HUES6 (cell line): ENCODE data around the gene SV2B.

ENCODE experiments used
- H3K27ac ChIP-seq: 2 replicates; pipeline ENCODE4 v1.7.0; 2013; ENCODE audit warnings: low read depth, mild to moderate bottlenecking, low read length, inconsistent platforms
- H3K27me3 ChIP-seq: 2 replicates; pipeline ENCODE4 v1.6.1; 2013; ENCODE audit warnings: low read length; ENCODE audit not compliant: control insufficient read depth, insufficient read depth
- H3K36me3 ChIP-seq: 2 replicates; pipeline ENCODE4 v1.6.1; 2013; ENCODE audit warnings: low read length; ENCODE audit not compliant: control insufficient read depth, insufficient read depth
- H3K4me1 ChIP-seq: 2 replicates; pipeline ENCODE4 v1.6.1; 2013; ENCODE audit warnings: low read length; ENCODE audit not compliant: control insufficient read depth, insufficient read depth
- H3K4me3 ChIP-seq: 2 replicates; pipeline ENCODE4 v1.5.1; 2013; ENCODE audit warnings: low read depth, low read length
- H3K9ac ChIP-seq: one replicate; pipeline ENCODE4 v1.6.1; 2013; ENCODE audit warnings: mild to moderate bottlenecking, low read length
- H3K9me3 ChIP-seq: 2 replicates; pipeline ENCODE4 v1.6.1; 2013; ENCODE audit warnings: low read depth, low read length; ENCODE audit not compliant: control insufficient read depth, insufficient read depth

The SV2B gene

GRCh38 chr15:91192690-91193377 is 92.8 kb downstream of the SV2B start:
- no peak overlapping the region for H3K27ac ChIP-seq
- H3K4me1 ChIP-seq, result no peaks in the 10 kb centered on the region
- no peaks in the 10 kb centered on the region; the same call in 1 of the 2 replicates for H3K27me3 ChIP-seq
- H3K4me3 ChIP-seq, result no peak overlapping the region
- H3K9ac ChIP-seq, result no peak overlapping the region
- H3K9me3 ChIP-seq, result no peaks in the 10 kb centered on the region
- no peaks in the 10 kb centered on the region for H3K36me3 ChIP-seq

- Histone ChIP-seq H3K9ac (no peak overlapping the region), H3K27ac (no peak overlapping the region), H3K36me3 (no peaks in the 10 kb centered on the region), H3K4me3 (no peak overlapping the region), H3K4me1 (no peaks in the 10 kb centered on the region), H3K9me3 (no peaks in the 10 kb centered on the region), H3K27me3 (no peaks in the 10 kb centered on the region; the same call in 1 of the 2 replicates)
Measured at GRCh38 chr15:91193378-91193720, 93.3 kb downstream of the SV2B start.

GRCh38 chr15:91196127-91196526 is 96.1 kb downstream of the SV2B start:
- H3K9ac ChIP-seq, result no peak overlapping the region
- H3K4me1 ChIP-seq, result no peaks in the 10 kb centered on the region
- H3K27ac ChIP-seq, result no peak overlapping the region
- no peaks in the 10 kb centered on the region for H3K9me3 ChIP-seq
- H3K4me3 ChIP-seq, result no peak overlapping the region
- H3K36me3 ChIP-seq, result no peaks in the 10 kb centered on the region
- no peaks in the 10 kb centered on the region; the same call in 1 of the 2 replicates for H3K27me3 ChIP-seq

- no peaks in the 10 kb centered on the region for H3K36me3 ChIP-seq
- H3K4me1 ChIP-seq, result no peaks in the 10 kb centered on the region
- H3K4me3 ChIP-seq, result no peak overlapping the region
- H3K9me3 ChIP-seq, result no peaks in the 10 kb centered on the region
- H3K27me3 ChIP-seq, result peaks cover 4% of the 10 kb centered on the region; the same call in 1 of the 2 replicates
- H3K27ac ChIP-seq, result no peak overlapping the region
- no peak overlapping the region for H3K9ac ChIP-seq
Measured at GRCh38 chr15:91196768-91197167, 96.7 kb downstream of the SV2B start.

- H3K4me1 ChIP-seq, result peaks cover 5% of the 10 kb centered on the region; the same call in 1 of the 2 replicates
- no peak overlapping the region for H3K27ac ChIP-seq
- no peak overlapping the region for H3K4me3 ChIP-seq
- H3K9ac ChIP-seq, result no peak overlapping the region
- H3K9me3 ChIP-seq, result no peaks in the 10 kb centered on the region
- no peaks in the 10 kb centered on the region for H3K36me3 ChIP-seq
- H3K27me3 ChIP-seq, result peaks cover 4% of the 10 kb centered on the region; the same call in 1 of the 2 replicates
Measured at GRCh38 chr15:91199511-91199910, 99.5 kb downstream of the SV2B start.

- Histone ChIP-seq H3K9ac (no peak overlapping the region), H3K36me3 (no peaks in the 10 kb centered on the region), H3K27ac (no peak overlapping the region), H3K4me1 (peaks cover 5% of the 10 kb centered on the region; the same call in 1 of the 2 replicates), H3K27me3 (0 out of 2 replicates have a peak, but pooled peaks cover 4% of the 10 kb centered on the region), H3K4me3 (no peak overlapping the region), H3K9me3 (no peaks in the 10 kb centered on the region)
Measured at GRCh38 chr15:91200101-91200754, 100.2 kb downstream of the SV2B start.

GRCh38 chr15:91202510-91203102 is 102.5 kb downstream of the SV2B start:
- Histone ChIP-seq H3K4me3 (no peak overlapping the region), H3K4me1 (peaks cover 5% of the 10 kb centered on the region; the same call in 1 of the 2 replicates), H3K9me3 (no peaks in the 10 kb centered on the region), H3K36me3 (no peaks in the 10 kb centered on the region), H3K27ac (no peak overlapping the region), H3K27me3 (0 out of 2 replicates have a peak, but pooled peaks cover 4% of the 10 kb centered on the region), H3K9ac (no peak overlapping the region)

GRCh38 chr15:91203619-91204203 is 103.7 kb downstream of the SV2B start:
- Histone ChIP-seq H3K9ac (no peak overlapping the region), H3K36me3 (no peaks in the 10 kb centered on the region), H3K27ac (no peak overlapping the region), H3K4me3 (no peak overlapping the region), H3K9me3 (no peaks in the 10 kb centered on the region), H3K4me1 (peaks cover 5% of the 10 kb centered on the region; the same call in 1 of the 2 replicates), H3K27me3 (peaks cover 8% of the 10 kb centered on the region; the same call in 1 of the 2 replicates)

- H3K27me3 ChIP-seq, result peaks cover 4% of the 10 kb centered on the region; the same call in 1 of the 2 replicates
Measured at GRCh38 chr15:91208371-91208770, 108.3 kb downstream of the SV2B start.

GRCh38 chr15:91209318-91209717 is 109.3 kb downstream of the SV2B start:
- Histone ChIP-seq H3K36me3 (no peaks in the 10 kb centered on the region), H3K27me3 (peaks cover 4% of the 10 kb centered on the region; the same call in 1 of the 2 replicates), H3K9me3 (no peaks in the 10 kb centered on the region)

More at GRCh38 chr15:91208371-91208770, 108.3 kb downstream of the SV2B start:
- H3K27ac ChIP-seq, result no peak overlapping the region
- no peaks in the 10 kb centered on the region for H3K4me1 ChIP-seq
- H3K9ac ChIP-seq, result no peak overlapping the region
- H3K9me3 ChIP-seq, result no peaks in the 10 kb centered on the region
- no peak overlapping the region for H3K4me3 ChIP-seq
- H3K36me3 ChIP-seq, result no peaks in the 10 kb centered on the region

More at GRCh38 chr15:91209318-91209717, 109.3 kb downstream of the SV2B start:
- Histone ChIP-seq H3K9ac (no peak overlapping the region), H3K4me3 (no peak overlapping the region), H3K27ac (no peak overlapping the region), H3K4me1 (no peaks in the 10 kb centered on the region)
